Measurements from ENCODE around the gene ASB13. TPM values are rescaled to one million over a fixed set of nuclear protein-coding genes. Genes with fewer than 3 reads are reported as not detected.

The ASB13 gene
- total and polyA plus RNA-seq, 2 experiments from 2014 or later: 11.6 to 20.2 TPM

GRCh38 chr10:5666841-5667630 is 641 bp upstream of the ASB13 start:
- Mint-ChIP-seq H3K27ac (no peak overlapping the region), H3K27me3 (ENCODE audit: insufficient read depth, low read depth, poor library complexity) (peaks cover 16% of the 10 kb centered on the region), H3K4me3 (peak overlapping the region; percentile 94), H3K9me3 (no peaks in the 10 kb centered on the region), H3K4me1 (peaks cover 35% of the 10 kb centered on the region), H3K36me3 (ENCODE audit: low read depth) (no peaks in the 10 kb centered on the region; the same call in 2 of the 3 replicates)
- Histone ChIP-seq H3K36me3 (ENCODE audit: insufficient read depth) (no peaks in the 10 kb centered on the region), H2AFZ (peak overlapping the region; percentile 100), H3K79me2 (replicated peaks; ENCODE audit: insufficient read depth) (peaks cover 17% of the 10 kb centered on the region), H4K20me1 (replicated peaks; ENCODE audit: insufficient read depth) (0 out of 2 replicates have a peak, but pooled peaks cover 3% of the 10 kb centered on the region), H3K4me3 (peak overlapping the region; percentile 85), H3K27ac (ENCODE audit: low read depth) (no peak overlapping the region), H3K4me2 (peak overlapping the region; percentile 95), H3K4me1 (ENCODE audit: insufficient read depth) (peaks cover 34% of the 10 kb centered on the region), H3F3A (replicated peaks; ENCODE audit: low read depth) (0 out of 2 replicates have a peak, but pooled peaks cover 2% of the 10 kb centered on the region), H3K9me2 (ENCODE audit: insufficient read depth) (no peaks in the 10 kb centered on the region), H3K27me3 (ENCODE audit: insufficient read depth) (peaks cover 7% of the 10 kb centered on the region; the same call in 1 of the 2 replicates)
- no peak for ATAC-seq
- no peak for TF ChIP-seq NANOG (IDR thresholded peaks at IDR 0.05; ENCODE audit: borderline replicate concordance)
- TF ChIP-seq EZH2 (IDR thresholded peaks at IDR 0.05; ENCODE audit: low read depth, unreplicated experiment): peak; percentile 19
- no peak for DNase-seq (ENCODE audit: low spot score)

GRCh38 chr10:5665373-5666007 is 905 bp downstream of the ASB13 start:
- peak overlapping the region; percentile 63; the same call in 1 of the 2 replicates for H3K27ac Mint-ChIP-seq
- H3K27ac ChIP-seq (ENCODE audit: low read depth): no peak overlapping the region

GRCh38 chr10:5663692-5664427 is 2.5 kb downstream of the ASB13 start:
- Histone ChIP-seq H3K79me2 (replicated peaks; ENCODE audit: insufficient read depth) (peaks cover 27% of the 10 kb centered on the region), H3K4me3 (peak overlapping the region; percentile 37; the same call in 1 of the 2 replicates), H3K36me3 (ENCODE audit: insufficient read depth) (no peaks in the 10 kb centered on the region), H2AFZ (no peak overlapping the region), H3F3A (replicated peaks; ENCODE audit: low read depth) (0 out of 2 replicates have a peak, but pooled peaks cover 2% of the 10 kb centered on the region), H4K20me1 (replicated peaks; ENCODE audit: insufficient read depth) (0 out of 2 replicates have a peak, but pooled peaks cover 11% of the 10 kb centered on the region), H3K27me3 (ENCODE audit: insufficient read depth) (peaks cover 7% of the 10 kb centered on the region; the same call in 1 of the 2 replicates), H3K4me2 (peak overlapping the region; percentile 71), H3K9me2 (ENCODE audit: insufficient read depth) (no peaks in the 10 kb centered on the region), H3K27ac (ENCODE audit: low read depth) (peak overlapping the region; percentile 47; the same call in 1 of the 2 replicates), H3K4me1 (ENCODE audit: insufficient read depth) (peaks cover 34% of the 10 kb centered on the region)
- Mint-ChIP-seq H3K9me3 (no peaks in the 10 kb centered on the region), H3K4me1 (peaks cover 58% of the 10 kb centered on the region), H3K36me3 (ENCODE audit: low read depth) (no peaks in the 10 kb centered on the region; the same call in 2 of the 3 replicates), H3K27me3 (ENCODE audit: insufficient read depth, low read depth, poor library complexity) (peaks cover 34% of the 10 kb centered on the region), H3K27ac (no peak overlapping the region), H3K4me3 (peak overlapping the region; percentile 51)
- peak; percentile 31 for ATAC-seq
- peak; percentile 69 for DNase-seq (ENCODE audit: low spot score)
- TF ChIP-seq ZNF462 (CRISPR knock-in tag; IDR thresholded peaks at IDR 0.05): no peak
- no peak for TF ChIP-seq NANOG (IDR thresholded peaks at IDR 0.05; ENCODE audit: borderline replicate concordance)

More at GRCh38 chr10:5665373-5666007, 905 bp downstream of the ASB13 start:
- ATAC-seq (no peak), DNase-seq (ENCODE audit: low spot score) (peak; percentile 39)
- peak overlapping the region; percentile 94 for H3K4me3 Mint-ChIP-seq
- Histone ChIP-seq H4K20me1 (replicated peaks; ENCODE audit: insufficient read depth) (0 out of 2 replicates have a peak, but pooled peaks cover 3% of the 10 kb centered on the region), H2AFZ (peak overlapping the region; percentile 84; the same call in 1 of the 2 replicates), H3K4me3 (peak overlapping the region; percentile 85), H3K4me2 (peak overlapping the region; percentile 81), H3K4me1 (ENCODE audit: insufficient read depth) (peaks cover 34% of the 10 kb centered on the region), H3F3A (replicated peaks; ENCODE audit: low read depth) (0 out of 2 replicates have a peak, but pooled peaks cover 2% of the 10 kb centered on the region), H3K27me3 (ENCODE audit: insufficient read depth) (peaks cover 7% of the 10 kb centered on the region; the same call in 1 of the 2 replicates), H3K9me2 (ENCODE audit: insufficient read depth) (no peaks in the 10 kb centered on the region), H3K36me3 (ENCODE audit: insufficient read depth) (no peaks in the 10 kb centered on the region), H3K79me2 (replicated peaks; ENCODE audit: insufficient read depth) (peaks cover 27% of the 10 kb centered on the region)
- peaks cover 41% of the 10 kb centered on the region for H3K4me1 Mint-ChIP-seq
- TF ChIP-seq STAT1 (IDR thresholded peaks at IDR 0.05; ENCODE audit: unreplicated experiment): no peak
- no peak for TF ChIP-seq POLR2AphosphoS5 (IDR thresholded peaks at IDR 0.05; ENCODE audit: low read depth)
- no peaks in the 10 kb centered on the region; the same call in 2 of the 3 replicates for H3K36me3 Mint-ChIP-seq (ENCODE audit: low read depth)
- H3K27me3 Mint-ChIP-seq (ENCODE audit: insufficient read depth, low read depth, poor library complexity): peaks cover 20% of the 10 kb centered on the region
- H3K9me3 Mint-ChIP-seq: no peaks in the 10 kb centered on the region

Data from GM23338 (cell line).